Vagina (tissue), 2 donors: ENCODE measurements around the gene EHD3. TPM values are rescaled to one million over a fixed set of nuclear protein-coding genes. Genes with fewer than 3 reads are reported as not detected.

Experiments used
- DNase-seq, 2 donors: peaks; one replicate each; pipeline ENCODE4 v3.0.0-alpha.2; 2017; ENCODE audit errors: extremely low spot score in 2 of 2
- H3K27ac ChIP-seq: fragments of 200-600 bp; sonication (generic); one replicate; pipeline ENCODE4 v1.5.1; 2019
- H3K27me3 ChIP-seq: fragments of 200-600 bp; sonication (generic); one replicate; pipeline ENCODE4 v1.5.1; 2019
- H3K36me3 ChIP-seq, 2 donors: fragments of 200-600 bp; sonication (generic); one replicate each; pipeline ENCODE4 v1.5.1; 2017 to 2019
- H3K4me1 ChIP-seq: fragments of 200-600 bp; sonication (generic); one replicate; pipeline ENCODE4 v1.5.1; 2019
- H3K4me3 ChIP-seq, 2 donors: fragments of 200-600 bp; sonication (generic); 1 replicate in 1 of 2; 2 replicates in 1 of 2; pipeline ENCODE4 v1.5.1; 2016 to 2019
- H3K9me3 ChIP-seq: fragments of 200-600 bp; sonication (generic); one replicate; pipeline ENCODE4 v1.5.1; 2019
- CTCF ChIP-seq, 3 experiments: fragments of 450-650 bp in 2 of 3; fragments of 200-600 bp in 1 of 3; sonication (generic) in 1 of 3; IDR thresholded peaks; one replicate each; pipeline ENCODE4 v1.5.1; 2017 to 2019; ENCODE audit warnings: antibody characterized with exemption in 3 of 3, mild to moderate bottlenecking in 2 of 3, moderate library complexity in 2 of 3
- POLR2A ChIP-seq, 2 donors: fragments of 450-650 bp; IDR thresholded peaks; one replicate each; pipeline ENCODE4 v1.6.1; 2017; ENCODE audit warnings: antibody characterized with exemption in 2 of 2, mild to moderate bottlenecking in 2 of 2, moderate library complexity in 2 of 2
- POLR2AphosphoS5 ChIP-seq, 2 donors: sonication (generic); formaldehyde crosslinking; IDR thresholded peaks; one replicate each; pipeline ENCODE4 v1.9.0; 2017; ENCODE audit warnings: antibody characterized with exemption in 2 of 2, mild to moderate bottlenecking in 2 of 2, low read depth in 1 of 2; ENCODE audit not compliant: insufficient read depth in 1 of 2
- intact Hi-C: fragments of 100-400 bp; cut with DNase I; formaldehyde crosslinking; loops from one replicate; pipeline ENCODE4 v1.15.1; 2023
- total RNA-seq: library from RNA; depleted of rRNA; stranded (reverse); fragments of >200 nt; gene quantifications from one replicate; pipeline ENCODE4 v1.2.3, GENCODE V29; 2016

EHD3 gene
- total RNA-seq, 1 donor from 2014 or later, result 10.3 TPM

GRCh38 chr2:31202833-31203232 lies 31.1 kb upstream of the EHD3 start:
- Histone ChIP-seq H3K27me3 (no peaks in the 10 kb centered on the region), H3K36me3 (no peaks in the 10 kb centered on the region), H3K27ac (no peak overlapping the region), H3K9me3 (no peaks in the 10 kb centered on the region), H3K4me1 (no peaks in the 10 kb centered on the region), H3K4me3 (no peak overlapping the region)
- peak in 1 of 2 donors; percentile 67 for DNase-seq
- intact Hi-C loops, result no loop called here
- no peak for TF ChIP-seq POLR2A (IDR thresholded peaks at IDR 0.05)
- no peak for TF ChIP-seq POLR2AphosphoS5 (IDR thresholded peaks at IDR 0.05; ENCODE audit: insufficient read depth in 1 of 2, low read depth in 1 of 2)
- TF ChIP-seq CTCF (IDR thresholded peaks at IDR 0.05), result no peak

- Histone ChIP-seq H3K27ac (no peak overlapping the region), H3K9me3 (no peaks in the 10 kb centered on the region), H3K27me3 (no peaks in the 10 kb centered on the region), H3K4me3 (no peak overlapping the region), H3K36me3 (no peaks in the 10 kb centered on the region), H3K4me1 (no peaks in the 10 kb centered on the region)
- no peak for DNase-seq
- intact Hi-C loops, result no loop called here
- no peak for TF ChIP-seq CTCF (IDR thresholded peaks at IDR 0.05)
- no peak for TF ChIP-seq POLR2A (IDR thresholded peaks at IDR 0.05)
- TF ChIP-seq POLR2AphosphoS5 (IDR thresholded peaks at IDR 0.05; ENCODE audit: insufficient read depth in 1 of 2, low read depth in 1 of 2), result no peak
These were observed 30.0 kb upstream of the EHD3 start for GRCh38 chr2:31203916-31204315.

GRCh38 chr2:31204783-31205182 lies 29.2 kb upstream of the EHD3 start:
- no peak overlapping the region for H3K4me3 ChIP-seq
- H3K36me3 ChIP-seq, result no peaks in the 10 kb centered on the region
- no peak for TF ChIP-seq CTCF (IDR thresholded peaks at IDR 0.05)
- no peak for TF ChIP-seq POLR2AphosphoS5 (IDR thresholded peaks at IDR 0.05; ENCODE audit: insufficient read depth in 1 of 2, low read depth in 1 of 2)
- no peak for TF ChIP-seq POLR2A (IDR thresholded peaks at IDR 0.05)
- no peak overlapping the region for H3K27ac ChIP-seq
- no peaks in the 10 kb centered on the region for H3K9me3 ChIP-seq
- H3K4me1 ChIP-seq, result no peaks in the 10 kb centered on the region
- no peaks in the 10 kb centered on the region for H3K27me3 ChIP-seq
- DNase-seq, result no peak
- intact Hi-C loops, result no loop called here

- Histone ChIP-seq H3K9me3 (no peaks in the 10 kb centered on the region), H3K27me3 (no peaks in the 10 kb centered on the region), H3K4me1 (no peaks in the 10 kb centered on the region), H3K27ac (no peak overlapping the region), H3K4me3 (no peak overlapping the region), H3K36me3 (no peaks in the 10 kb centered on the region)
- TF ChIP-seq POLR2AphosphoS5 (IDR thresholded peaks at IDR 0.05; ENCODE audit: insufficient read depth in 1 of 2, low read depth in 1 of 2), result no peak
- intact Hi-C loops, result no loop called here
- DNase-seq, result no peak
These were observed 28.8 kb upstream of the EHD3 start for GRCh38 chr2:31205186-31205585.

- peak in 1 of 2 donors; percentile 56 for DNase-seq
- no peaks in the 10 kb centered on the region for H3K4me1 ChIP-seq
- no peak overlapping the region for H3K27ac ChIP-seq
- H3K9me3 ChIP-seq, result no peaks in the 10 kb centered on the region
- intact Hi-C loops, result no loop called here
- no peaks in the 10 kb centered on the region for H3K27me3 ChIP-seq
- no peak overlapping the region for H3K4me3 ChIP-seq
- TF ChIP-seq POLR2A (IDR thresholded peaks at IDR 0.05) (no peak), CTCF (IDR thresholded peaks at IDR 0.05) (no peak), POLR2AphosphoS5 (IDR thresholded peaks at IDR 0.05; ENCODE audit: insufficient read depth in 1 of 2, low read depth in 1 of 2) (no peak)
- no peaks in the 10 kb centered on the region for H3K36me3 ChIP-seq
These were observed 28.3 kb upstream of the EHD3 start for GRCh38 chr2:31205613-31206012.

GRCh38 chr2:31207790-31208189 lies 26.2 kb upstream of the EHD3 start:
- H3K27ac ChIP-seq, result no peak overlapping the region
- intact Hi-C loops, result no loop called here

More at GRCh38 chr2:31207790-31208189, 26.2 kb upstream of the EHD3 start:
- H3K36me3 ChIP-seq, result no peaks in the 10 kb centered on the region
- no peak for DNase-seq
- no peak overlapping the region for H3K4me3 ChIP-seq
- H3K9me3 ChIP-seq, result no peaks in the 10 kb centered on the region
- H3K27me3 ChIP-seq, result no peaks in the 10 kb centered on the region
- TF ChIP-seq POLR2AphosphoS5 (IDR thresholded peaks at IDR 0.05; ENCODE audit: insufficient read depth in 1 of 2, low read depth in 1 of 2) (no peak), POLR2A (IDR thresholded peaks at IDR 0.05) (no peak), CTCF (IDR thresholded peaks at IDR 0.05) (no peak)
- no peaks in the 10 kb centered on the region for H3K4me1 ChIP-seq
